Vagina (tissue), 2 donors: ENCODE data around the gene B3GNT3.

ENCODE experiments used
- CTCF ChIP-seq, 3 experiments: fragments of 450-650 bp in 2 of 3; fragments of 200-600 bp in 1 of 3; sonication (generic) in 1 of 3; IDR thresholded peaks; one replicate each; pipeline ENCODE4 v1.5.1; 2017 to 2019; ENCODE audit warnings: antibody characterized with exemption in 3 of 3, mild to moderate bottlenecking in 2 of 3, moderate library complexity in 2 of 3
- POLR2A ChIP-seq, 2 donors: fragments of 450-650 bp; IDR thresholded peaks; one replicate each; pipeline ENCODE4 v1.6.1; 2017; ENCODE audit warnings: antibody characterized with exemption in 2 of 2, mild to moderate bottlenecking in 2 of 2, moderate library complexity in 2 of 2
- POLR2AphosphoS5 ChIP-seq, 2 donors: sonication (generic); formaldehyde crosslinking; IDR thresholded peaks; one replicate each; pipeline ENCODE4 v1.9.0; 2017; ENCODE audit warnings: antibody characterized with exemption in 2 of 2, mild to moderate bottlenecking in 2 of 2, low read depth in 1 of 2; ENCODE audit not compliant: insufficient read depth in 1 of 2

- TF ChIP-seq CTCF (IDR thresholded peaks at IDR 0.05) (no peak), POLR2A (IDR thresholded peaks at IDR 0.05) (no peak), POLR2AphosphoS5 (IDR thresholded peaks at IDR 0.05; ENCODE audit: insufficient read depth in 1 of 2, low read depth in 1 of 2) (no peak)
Measured at GRCh38 chr19:17802137-17802858, 7.4 kb downstream of the B3GNT3 start.
